K562 (cell line): ENCODE results near the gene LRRC74B. TPM values are rescaled to one million over a fixed set of nuclear protein-coding genes. Genes with fewer than 3 reads are reported as not detected.
A peak's percentile ranks its signal among the peaks of the same experiment; 100 is the strongest.

Source experiments
- ATAC-seq: fragments of 200-7000 bp; cut with Tn5 transposase; 3 replicates; pipeline ENCODE4 v1.9.1; 2020; ENCODE audit warnings: moderate library complexity
- BruUV-seq: library from RNA; stranded (reverse); fragments of 400-500 nt; replicated peaks from 2 replicates; lab custom pipeline; 2021; lab: Mats Ljungman, UMichigan
- CTCF ChIA-PET: fragments of 300-600 bp; formaldehyde crosslinking; extraction: SDS; loops from one replicate; lab custom pipeline; 2021; ENCODE audit warnings: low intra/inter-chr PET ratio; lab: Yijun Ruan, JAX
- POLR2A ChIA-PET: fragments of 300-600, 350-650 bp; sonication (Branson Sonifier 250); formaldehyde crosslinking; extraction: SDS; loops from one replicate; lab custom pipeline; 2021; ENCODE audit warnings: antibody characterized with exemption, inconsistent platforms; lab: Yijun Ruan, JAX
- DNase-seq, 4 experiments: peaks; one replicate each; pipeline versions ENCODE4 v3.0.0 to v3.0.0-alpha.2; 2011 to 2018; ENCODE audit warnings: low spot score in 3 of 4, mixed read lengths in 3 of 4; ENCODE audit errors: extremely low read depth in 1 of 4
- FAIRE-seq: peaks from 2 replicates; lab custom pipeline; 2011; peaks lifted over from hg19 to GRCh38; lab: Jason Lieb, UNC
- H2AFZ ChIP-seq: 2 replicates; pipeline ENCODE4 v1.6.0; 2011; ENCODE audit warnings: low read depth, low read length, control low read depth, inconsistent platforms
- H3K27ac ChIP-seq: fragments of 200-600 bp; 3 replicates; pipeline ENCODE4 v1.8.0; 2011; ENCODE audit warnings: low read depth, mild to moderate bottlenecking, control low read depth, inconsistent platforms, low read length, moderate library complexity, mixed read lengths; ENCODE audit errors: extremely low read depth
- H3K27me3 ChIP-seq, 2 experiments: fragments of 300-600 bp in 1 of 2; 2 replicates in 1 of 2; 3 replicates in 1 of 2; pipeline versions ENCODE4 v1.6.0 to v1.8.0; 2011; ENCODE audit warnings: inconsistent platforms in 2 of 2, low read length in 2 of 2, mild to moderate bottlenecking in 1 of 2, mixed read lengths in 1 of 2, moderate library complexity in 1 of 2; ENCODE audit not compliant: control insufficient read depth in 2 of 2, insufficient read depth in 2 of 2
- H3K36me3 ChIP-seq: fragments of 300-600 bp; 3 replicates; pipeline ENCODE4 v1.8.0; 2011; ENCODE audit warnings: mild to moderate bottlenecking, low read length, inconsistent platforms; ENCODE audit not compliant: control insufficient read depth, insufficient read depth
- H3K4me1 ChIP-seq, 2 experiments: fragments of 200-600 bp in 1 of 2; replicated peaks in 1 of 2; 2 replicates in 1 of 2; 3 replicates in 1 of 2; pipeline versions ENCODE4 v1.5.1 to v1.8.0; 2011; ENCODE audit warnings: inconsistent platforms in 2 of 2, low read length in 2 of 2, mild to moderate bottlenecking in 1 of 2, mixed read lengths in 1 of 2, moderate library complexity in 1 of 2; ENCODE audit not compliant: control insufficient read depth in 2 of 2, insufficient read depth in 2 of 2
- H3K4me2 ChIP-seq: 2 replicates; pipeline ENCODE4 v1.6.1; 2011; ENCODE audit warnings: low read length, control low read depth, inconsistent platforms, mixed read lengths; ENCODE audit not compliant: insufficient read depth
- H3K4me3 ChIP-seq: fragments of 200-600 bp; sonication (generic), shearing (Covaris generic); 2 replicates; pipeline ENCODE4 v1.5.1; 2016; ENCODE audit warnings: control low read depth, inconsistent platforms
- H3K79me2 ChIP-seq: fragments of 200-600 bp; 3 replicates; pipeline ENCODE4 v1.8.0; 2011; ENCODE audit warnings: low read length, inconsistent platforms; ENCODE audit not compliant: control insufficient read depth, insufficient read depth
- H3K9ac ChIP-seq, 2 experiments: 2 replicates each; pipeline versions ENCODE4 v1.6.0 to v1.6.1; 2011; ENCODE audit warnings: low read depth in 2 of 2, low read length in 2 of 2, control low read depth in 1 of 2, inconsistent platforms in 1 of 2, mild to moderate bottlenecking in 1 of 2, mixed read lengths in 1 of 2; ENCODE audit not compliant: insufficient read depth in 1 of 2
- H3K9me1 ChIP-seq: one replicate; pipeline ENCODE4 v1.6.0; 2011; ENCODE audit warnings: inconsistent platforms, mild to moderate bottlenecking, low read length, moderate library complexity; ENCODE audit not compliant: control insufficient read depth, insufficient read depth
- H3K9me3 ChIP-seq: replicated peaks from 2 replicates; pipeline ENCODE4 v1.5.1; 2011; ENCODE audit warnings: low read depth, low read length, inconsistent platforms; ENCODE audit not compliant: control insufficient read depth, insufficient read depth
- H4K20me1 ChIP-seq: replicated peaks from 2 replicates; pipeline ENCODE4 v1.6.1; 2011; ENCODE audit warnings: low read length, inconsistent platforms, mixed read lengths; ENCODE audit not compliant: control insufficient read depth, insufficient read depth
- ARID1B ChIP-seq: fragments of 450-650 bp; IDR thresholded peaks from 2 replicates; pipeline ENCODE4 v1.6.1; 2016; ENCODE audit warnings: antibody characterized with exemption, mild to moderate bottlenecking, inconsistent platforms
- ELF1 ChIP-seq: fragments of 200-800 bp; sonication (Bioruptor generic); IDR thresholded peaks from 2 replicates; pipeline ENCODE4 v1.6.1; 2016; ENCODE audit warnings: missing genetic modification characterization, missing compliant biosample characterization
- ETV6 ChIP-seq, 3 experiments: fragments of 150-350 bp in 1 of 3; sonication (generic) in 1 of 3; formaldehyde crosslinking in 1 of 3; IDR thresholded peaks; 2 replicates each; pipeline versions ENCODE4 v1.6.1 to v1.8.0; 2014 to 2022; ENCODE audit warnings: borderline replicate concordance in 2 of 3, low read depth in 2 of 3, antibody characterized with exemption in 1 of 3, low read length in 1 of 3, mild to moderate bottlenecking in 1 of 3, missing genetic modification reagents in 1 of 3
- HDAC6 ChIP-seq: IDR thresholded peaks from 2 replicates; pipeline ENCODE4 v1.6.1; 2012; ENCODE audit warnings: low read depth, mild to moderate bottlenecking, control low read depth, inconsistent platforms, low read length, moderate library complexity
- HLTF ChIP-seq: fragments of 450-650 bp; IDR thresholded peaks from 2 replicates; pipeline ENCODE4 v1.6.1; 2016
- HNRNPL ChIP-seq: fragments of 200-400 bp; formaldehyde crosslinking; IDR thresholded peaks from 2 replicates; pipeline ENCODE4 v1.6.1; 2017; ENCODE audit warnings: low read depth, mild to moderate bottlenecking, low read length
- MTF1 ChIP-seq: fragments of 250-450 bp; sonication (Bioruptor Pico); IDR thresholded peaks from 2 replicates; pipeline ENCODE4 v1.9.0; 2021; ENCODE audit warnings: moderate library complexity, mild to moderate bottlenecking, inconsistent platforms, borderline replicate concordance
- NR2F6 ChIP-seq: fragments of 450-650 bp; formaldehyde crosslinking; IDR thresholded peaks from 2 replicates; pipeline ENCODE4 v1.4.0; 2020; ENCODE audit warnings: mild to moderate bottlenecking
- PHF21A ChIP-seq: fragments of 450-650 bp; IDR thresholded peaks from 2 replicates; pipeline ENCODE4 v1.6.1; 2017; ENCODE audit warnings: low read depth, borderline replicate concordance
- SRF ChIP-seq, 2 experiments: fragments of 250-450, 450-650 bp in 1 of 2; sonication (Bioruptor Pico) in 1 of 2; sonication (generic) in 1 of 2; formaldehyde crosslinking; IDR thresholded peaks; 2 replicates each; pipeline versions ENCODE4 v1.5.0 to v1.5.1; 2020 to 2022; ENCODE audit warnings: mild to moderate bottlenecking in 1 of 2, missing genetic modification reagents in 1 of 2
- ZBTB11 ChIP-seq, 3 experiments: fragments of 200-800 bp in 1 of 3; fragments of 250-450 bp in 1 of 3; fragments of 450-650 bp in 1 of 3; sonication (Bioruptor Pico) in 1 of 3; sonication (Bioruptor generic) in 1 of 3; formaldehyde crosslinking in 1 of 3; IDR thresholded peaks; 2 replicates each; pipeline versions ENCODE4 v1.6.1 to v1.8.0; 2016 to 2022; ENCODE audit warnings: mild to moderate bottlenecking in 2 of 3, missing genetic modification characterization in 2 of 3, missing compliant biosample characterization in 1 of 3, moderate library complexity in 1 of 3
- ZKSCAN3 ChIP-seq: fragments of 250-450 bp; sonication (Bioruptor Pico); IDR thresholded peaks from 2 replicates; pipeline ENCODE4 v1.4.0; 2020
- ZNF3 ChIP-seq: fragments of 250-450 bp; sonication (Bioruptor Pico); IDR thresholded peaks from 2 replicates; pipeline ENCODE4 v1.5.0; 2021; ENCODE audit warnings: mild to moderate bottlenecking, moderate library complexity
- ZNF780A ChIP-seq: fragments of 250-450 bp; sonication (Bioruptor Pico); IDR thresholded peaks from 2 replicates; pipeline ENCODE4 v1.5.0; 2021; ENCODE audit warnings: mild to moderate bottlenecking
- WGBS: fragments of 100-300 bp; shearing (Covaris generic); methylation state at CpG from one replicate; pipeline ENCODE4 v1.1.6; 2016; ENCODE audit warnings: low coverage, mixed read lengths; ENCODE audit not compliant: insufficient coverage; ENCODE audit errors: missing lambda C conversion rate; 5-methylcytosine and 5-hydroxymethylcytosine counted together
- in situ Hi-C: fragments of 300-500 bp; cut with MboI; formaldehyde crosslinking; loops from 4 replicates; pipeline ENCODE4 v1.15.0; 2018; ENCODE audit warnings: inconsistent platforms, mixed read lengths
- intact Hi-C: fragments of 100-400 bp; cut with micrococcal nuclease; formaldehyde crosslinking; loops from 2 replicates; pipeline ENCODE4 v1.14.2; 2022
- polyA plus RNA-seq, 8 experiments: library from polyadenylated mRNA; depleted of rRNA in 4 of 8; stranded (reverse) in 5 of 8; unstranded in 3 of 8; fragments of >200 nt; fragmentation: Nextera tagmentation in 2 of 8; fragmentation: Illumina TruSeq in 1 of 8; extraction: Ambion mirVana in 2 of 8; extraction: Trizol in 1 of 8; gene quantifications; 2 replicates each; pipeline versions ENCODE4 v1.2.1 to v1.2.3, GENCODE V29; 2011 to 2014; ENCODE audit warnings: inconsistent platforms in 1 of 8, missing spikeins in 1 of 8
- total RNA-seq, 7 experiments: library from RNA; depleted of rRNA in 6 of 7; stranded (reverse); fragments of >200 nt in 6 of 7; fragmentation: Illumina TruSeq in 2 of 7; extraction: Trizol in 2 of 7; gene quantifications; 2 replicates each; pipeline versions ENCODE4 v1.2.1 to v1.2.3, GENCODE V29; 2011 to 2021; ENCODE audit warnings: low replicate concordance in 1 of 7
- TF ChIP-seq, protein P1 (sequence below): conservative IDR thresholded peaks from 2 replicates; pipeline ENCODE4 v1.6.1; 2011; ENCODE audit warnings: low read depth, mild to moderate bottlenecking, low read length; ENCODE audit not compliant: control insufficient read depth
- TF ChIP-seq, protein P2 (sequence below): sonication (generic); formaldehyde crosslinking; IDR thresholded peaks from 2 replicates; pipeline ENCODE4 v1.9.0; 2022; ENCODE audit warnings: mild to moderate bottlenecking, missing genetic modification reagents

LRRC74B gene
- total and polyA plus RNA-seq, 9 of the 15 experiments (the other 6 are each of a cell fraction or from before 2014, with no cell fraction given) = not detected

- in situ Hi-C loops (no loop called here), intact Hi-C loops (loop anchor here (5.0 kb wide), 1 partner anchor 187 kb away; no protein-coding TSS in a partner anchor)
- Histone ChIP-seq H3K4me2 (no peak overlapping the region), H4K20me1 (peaks cover 6% of the 10 kb centered on the region), H3K36me3 (no peaks in the 10 kb centered on the region), H3K9me1 (no peaks in the 10 kb centered on the region), H2AFZ (no peak overlapping the region), H3K27me3 (peaks cover 62 to 75% of the 10 kb centered on the region in 2 experiments), H3K27ac (no peak overlapping the region), H3K79me2 (no peaks in the 10 kb centered on the region), H3K9me3 (peaks cover 5% of the 10 kb centered on the region), H3K4me3 (no peak overlapping the region), H3K9ac (0 out of 4 replicates have a peak overlapping the region, but pooled peaks of 1 of the 2 experiments have one; percentile 7), H3K4me1 (peaks cover 0 to 20% of the 10 kb centered on the region in 2 experiments; a peak in 2 of 5 replicates)
- ChIA-PET POLR2A (interaction anchor here (0.8 to 4.1 kb wide), 6 partner anchors 9 to 567 kb away, joined by 3 to 51 read pairs (median 3); partner anchors contain the start of gene P2RX6), CTCF (no interaction called here)
- no peak for FAIRE-seq
- BruUV-seq = no TSS peak
- WGBS = 3% methylated on average over 7 of the region's 7 CpGs
- peak; percentile 46 for ATAC-seq
- DNase-seq = peak in 2 of 4 experiments; percentile 42 to 45
- TF ChIP-seq NR2F6 (CRISPR knock-in tag) = no peak
- no peak for TF ChIP-seq ZKSCAN3 (CRISPR knock-in tag)
- TF ChIP-seq, protein P1, sequence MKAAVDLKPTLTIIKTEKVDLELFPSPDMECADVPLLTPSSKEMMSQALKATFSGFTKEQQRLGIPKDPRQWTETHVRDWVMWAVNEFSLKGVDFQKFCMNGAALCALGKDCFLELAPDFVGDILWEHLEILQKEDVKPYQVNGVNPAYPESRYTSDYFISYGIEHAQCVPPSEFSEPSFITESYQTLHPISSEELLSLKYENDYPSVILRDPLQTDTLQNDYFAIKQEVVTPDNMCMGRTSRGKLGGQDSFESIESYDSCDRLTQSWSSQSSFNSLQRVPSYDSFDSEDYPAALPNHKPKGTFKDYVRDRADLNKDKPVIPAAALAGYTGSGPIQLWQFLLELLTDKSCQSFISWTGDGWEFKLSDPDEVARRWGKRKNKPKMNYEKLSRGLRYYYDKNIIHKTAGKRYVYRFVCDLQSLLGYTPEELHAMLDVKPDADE = no peak
- no peak for TF ChIP-seq ZBTB11 (CRISPR knock-in tag; IDR thresholded peaks at IDR 0.05)
- peak in 1 of 2 experiments; percentile 35; a peak in 1 of 4 replicates for TF ChIP-seq ETV6 (IDR thresholded peaks at IDR 0.05; ENCODE audit: borderline replicate concordance in 1 of 2, low read depth in 2 of 2, low read length in 1 of 2)
- no peak for TF ChIP-seq ETV6 (CRISPR knock-in tag; IDR thresholded peaks at IDR 0.05; ENCODE audit: borderline replicate concordance)
- TF ChIP-seq HNRNPL = no peak
- no peak for TF ChIP-seq HDAC6
- TF ChIP-seq ZNF3 = no peak
- no peak; the same call in 1 of the 2 replicates for TF ChIP-seq ARID1B
- TF ChIP-seq MTF1 (CRISPR knock-in tag) = no peak
- TF ChIP-seq ZNF780A (CRISPR knock-in tag) = no peak
- no peak for TF ChIP-seq SRF (CRISPR knock-in tag; IDR thresholded peaks at IDR 0.05)
- no peak for TF ChIP-seq ELF1 (tag)
- TF ChIP-seq, protein P2, sequence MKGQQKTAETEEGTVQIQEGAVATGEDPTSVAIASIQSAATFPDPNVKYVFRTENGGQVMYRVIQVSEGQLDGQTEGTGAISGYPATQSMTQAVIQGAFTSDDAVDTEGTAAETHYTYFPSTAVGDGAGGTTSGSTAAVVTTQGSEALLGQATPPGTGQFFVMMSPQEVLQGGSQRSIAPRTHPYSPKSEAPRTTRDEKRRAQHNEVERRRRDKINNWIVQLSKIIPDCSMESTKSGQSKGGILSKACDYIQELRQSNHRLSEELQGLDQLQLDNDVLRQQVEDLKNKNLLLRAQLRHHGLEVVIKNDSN (CRISPR knock-in tag) = 0 out of 2 replicates have a peak, but pooled peaks have one; percentile 25
- no peak for TF ChIP-seq HLTF
- no peak for TF ChIP-seq PHF21A
Measured at GRCh38 chr22:21074102-21074715, 28.5 kb downstream of the LRRC74B start.
